Kidney epithelial cell (primary cell): ENCODE data around the gene PAQR6. TPM values are rescaled to one million over a fixed set of nuclear protein-coding genes. Genes with fewer than 3 reads are reported as not detected.
"Not testable (repeated sequence)": the region's sequence is repeated elsewhere in the genome, so short reads cannot be mapped to it uniquely, and the experiment has no call there.

Experiments
- DNase-seq: peaks from one replicate; pipeline ENCODE4 v3.0.0-alpha.2; 2010; ENCODE audit warnings: low read depth
- H3K27me3 ChIP-seq: 2 replicates; pipeline ENCODE4 v1.6.0; 2011; ENCODE audit warnings: low read length; ENCODE audit not compliant: control insufficient read depth, insufficient read depth
- H3K36me3 ChIP-seq: 2 replicates; pipeline ENCODE4 v1.5.1; 2011; ENCODE audit warnings: low read length; ENCODE audit not compliant: control insufficient read depth, insufficient read depth
- H3K4me3 ChIP-seq: 2 replicates; pipeline ENCODE4 v1.5.1; 2011; ENCODE audit warnings: low read depth, mild to moderate bottlenecking, control low read depth, low read length
- total RNA-seq: library from RNA; depleted of rRNA; stranded (reverse); fragments of >200 nt; gene quantifications from 2 replicates; pipeline ENCODE4 v1.2.3, GENCODE V29; 2015
- TF ChIP-seq, protein P1 (sequence below): IDR thresholded peaks from 2 replicates; pipeline ENCODE4 v1.5.1; 2011; ENCODE audit warnings: mild to moderate bottlenecking, moderate library complexity, low read length, control low read depth, inconsistent platforms; ENCODE audit not compliant: insufficient read depth, poor library complexity, severe bottlenecking

The PAQR6 gene
- total RNA-seq, 1 donor from 2014 or later: 2.5 TPM

GRCh38 chr1:156217871-156218270 lies 30.0 kb downstream of the PAQR6 start:
- Histone ChIP-seq H3K4me3 (no peak overlapping the region), H3K36me3 (no peaks in the 10 kb centered on the region), H3K27me3 (no peaks in the 10 kb centered on the region)
- no peak for DNase-seq
- TF ChIP-seq, protein P1, sequence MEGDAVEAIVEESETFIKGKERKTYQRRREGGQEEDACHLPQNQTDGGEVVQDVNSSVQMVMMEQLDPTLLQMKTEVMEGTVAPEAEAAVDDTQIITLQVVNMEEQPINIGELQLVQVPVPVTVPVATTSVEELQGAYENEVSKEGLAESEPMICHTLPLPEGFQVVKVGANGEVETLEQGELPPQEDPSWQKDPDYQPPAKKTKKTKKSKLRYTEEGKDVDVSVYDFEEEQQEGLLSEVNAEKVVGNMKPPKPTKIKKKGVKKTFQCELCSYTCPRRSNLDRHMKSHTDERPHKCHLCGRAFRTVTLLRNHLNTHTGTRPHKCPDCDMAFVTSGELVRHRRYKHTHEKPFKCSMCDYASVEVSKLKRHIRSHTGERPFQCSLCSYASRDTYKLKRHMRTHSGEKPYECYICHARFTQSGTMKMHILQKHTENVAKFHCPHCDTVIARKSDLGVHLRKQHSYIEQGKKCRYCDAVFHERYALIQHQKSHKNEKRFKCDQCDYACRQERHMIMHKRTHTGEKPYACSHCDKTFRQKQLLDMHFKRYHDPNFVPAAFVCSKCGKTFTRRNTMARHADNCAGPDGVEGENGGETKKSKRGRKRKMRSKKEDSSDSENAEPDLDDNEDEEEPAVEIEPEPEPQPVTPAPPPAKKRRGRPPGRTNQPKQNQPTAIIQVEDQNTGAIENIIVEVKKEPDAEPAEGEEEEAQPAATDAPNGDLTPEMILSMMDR: no peak

- H3K27me3 ChIP-seq, H3K4me3 ChIP-seq, DNase-seq, H3K36me3 ChIP-seq: not testable (repeated sequence)
Observed at GRCh38 chr1:156216361-156217086, 31.3 kb downstream of the PAQR6 start.

DNA sequence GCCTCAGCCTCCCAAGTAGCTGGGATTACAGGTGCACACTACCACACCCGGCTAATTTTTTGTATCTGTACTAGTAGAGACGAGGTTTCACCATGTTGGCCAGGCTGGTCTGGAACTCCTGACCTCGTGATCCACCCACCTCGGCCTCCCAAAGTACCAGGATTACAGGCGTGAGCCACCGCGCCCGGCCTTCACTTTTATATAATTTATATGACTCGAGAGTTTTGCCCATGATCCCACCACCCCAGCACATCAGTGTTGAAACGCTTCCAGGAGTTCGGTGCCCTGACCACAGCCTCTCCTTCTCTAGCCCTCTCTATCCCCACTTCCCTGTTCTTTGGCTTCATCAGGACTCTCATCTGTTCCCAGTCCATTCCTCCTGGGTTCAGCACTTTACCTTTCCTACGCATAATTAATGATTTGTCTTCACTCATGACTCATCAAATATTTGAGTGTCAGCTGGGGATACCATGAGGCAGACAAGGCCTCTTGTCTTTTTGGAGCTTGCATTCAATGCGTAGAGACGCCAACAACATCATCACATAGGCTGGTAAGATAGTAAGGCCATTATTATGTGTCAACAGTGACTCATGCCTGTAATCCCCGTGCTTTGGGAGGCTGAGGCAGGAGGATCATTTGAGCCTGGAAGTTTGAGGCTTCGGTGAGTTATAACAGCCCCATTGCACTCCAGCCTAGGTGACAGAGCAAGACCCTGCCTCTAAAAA lies 33.7 kb downstream of the PAQR6 start:
- no peak for DNase-seq
- no peak overlapping the region for H3K4me3 ChIP-seq
- TF ChIP-seq, protein P1: no peak
- no peaks in the 10 kb centered on the region for H3K27me3 ChIP-seq
- no peaks in the 10 kb centered on the region for H3K36me3 ChIP-seq

GRCh38 chr1:156213644-156213966 lies 34.3 kb downstream of the PAQR6 start:
- Histone ChIP-seq H3K27me3 (no peaks in the 10 kb centered on the region), H3K4me3 (peak overlapping the region; percentile 63), H3K36me3 (no peaks in the 10 kb centered on the region)
- TF ChIP-seq, protein P1: no peak
- DNase-seq: no peak

GRCh38 chr1:156212833-156213643 lies 34.8 kb downstream of the PAQR6 start, which contains the start of gene PMF1:
PMF1 (plus strand) TSS chr1:156213007; CDS start chr1:156213016, 9 bp downstream.
- DNase-seq: peak; percentile 85
- Histone ChIP-seq H3K4me3 (peak within 1 kb of the TSS; percentile 63), H3K36me3 (no peaks in the 10 kb centered on the region), H3K27me3 (no peaks in the 10 kb centered on the region)
- TF ChIP-seq, protein P1: no peak

GRCh38 chr1:156212130-156212529 lies 35.7 kb downstream of the PAQR6 start:
- DNase-seq: no peak
- Histone ChIP-seq H3K27me3 (no peaks in the 10 kb centered on the region), H3K4me3 (no peak overlapping the region), H3K36me3 (no peaks in the 10 kb centered on the region)
- TF ChIP-seq, protein P1: no peak
